Uterus (tissue), 4 donors: ENCODE measurements around the gene ATG4B. TPM values are rescaled to one million over a fixed set of nuclear protein-coding genes. Genes with fewer than 3 reads are reported as not detected.

Experiments used
- DNase-seq, 2 donors: peaks; one replicate each; pipeline ENCODE4 v3.0.0-alpha.2; 2019 to 2020
- H3K27ac ChIP-seq, 2 donors: fragments of 200-600 bp; sonication (generic); 1 replicate in 1 of 2; 2 replicates in 1 of 2; pipeline ENCODE4 v1.5.1; 2016 to 2018
- H3K27me3 ChIP-seq, 2 donors: fragments of 200-600 bp; sonication (generic); one replicate each; pipeline ENCODE4 v1.5.1; 2018 to 2019; ENCODE audit warnings: control low read depth in 1 of 2
- H3K36me3 ChIP-seq, 2 donors: fragments of 200-600 bp; sonication (generic); one replicate each; pipeline ENCODE4 v1.5.1; 2019; ENCODE audit warnings: control low read depth in 1 of 2
- H3K4me1 ChIP-seq, 2 donors: fragments of 200-600 bp; sonication (generic); one replicate each; pipeline ENCODE4 v1.5.1; 2018 to 2019; ENCODE audit warnings: control low read depth in 1 of 2
- H3K4me3 ChIP-seq, 2 donors: fragments of 200-600 bp; sonication (generic); 1 replicate in 1 of 2; 2 replicates in 1 of 2; pipeline ENCODE4 v1.5.1; 2018 to 2019; ENCODE audit warnings: mild to moderate bottlenecking in 1 of 2
- H3K9me3 ChIP-seq, 2 donors: fragments of 200-600 bp; sonication (generic); one replicate each; pipeline ENCODE4 v1.5.1; 2019; ENCODE audit warnings: control low read depth in 1 of 2
- CTCF ChIP-seq, 4 experiments: fragments of 200-600 bp in 2 of 4; fragments of 450-650 bp in 2 of 4; sonication (generic) in 2 of 4; IDR thresholded peaks; one replicate each; pipeline ENCODE4 v1.5.1; 2016 to 2019; ENCODE audit warnings: antibody characterized with exemption in 4 of 4, mild to moderate bottlenecking in 2 of 4, moderate library complexity in 1 of 4
- POLR2A ChIP-seq, 2 donors: fragments of 450-650 bp; IDR thresholded peaks; one replicate each; pipeline ENCODE4 v1.6.1; 2016; ENCODE audit warnings: antibody characterized with exemption in 2 of 2, mild to moderate bottlenecking in 1 of 2, moderate library complexity in 1 of 2
- intact Hi-C: fragments of 100-400 bp; cut with DNase I; formaldehyde crosslinking; loops from one replicate; pipeline ENCODE4 v1.15.1; 2023; ENCODE audit warnings: low total_unique reads
- total RNA-seq, 4 donors: library from RNA; depleted of rRNA in 3 of 4; stranded (reverse); fragments of >200 nt in 3 of 4; gene quantifications; one replicate each; pipeline versions ENCODE4 v1.1.0 to v1.2.4, GENCODE V29; 2014 to 2023
- donor health status: DM: yes; HTN: yes; CAD: no.

Gene ATG4B
- total RNA-seq, 4 donors from 2014 or later: 14.4 to 99.8 (median 56.7) TPM

GRCh38 chr2:241615041-241615440 lies 22.5 kb upstream of the ATG4B start:
- intact Hi-C loops: no loop called here
- Histone ChIP-seq H3K27me3 (no peaks in the 10 kb centered on the region), H3K27ac (no peak overlapping the region), H3K36me3 (no peaks in the 10 kb centered on the region), H3K4me3 (no peak overlapping the region), H3K4me1 (no peaks in the 10 kb centered on the region), H3K9me3 (no peaks in the 10 kb centered on the region)
- no peak for DNase-seq
- no peak for TF ChIP-seq POLR2A (IDR thresholded peaks at IDR 0.05)
- no peak for TF ChIP-seq CTCF (IDR thresholded peaks at IDR 0.05)

GRCh38 chr2:241615522-241616052 lies 21.9 kb upstream of the ATG4B start:
- H3K27ac ChIP-seq: no peak overlapping the region

GRCh38 chr2:241616168-241617125 lies 21.0 kb upstream of the ATG4B start:
- H3K36me3 ChIP-seq: no peaks in the 10 kb centered on the region
- no peak for DNase-seq
- no peaks in the 10 kb centered on the region for H3K27me3 ChIP-seq
- H3K9me3 ChIP-seq: no peaks in the 10 kb centered on the region
- intact Hi-C loops: no loop called here
- TF ChIP-seq CTCF (IDR thresholded peaks at IDR 0.05): no peak
- no peak for TF ChIP-seq POLR2A (IDR thresholded peaks at IDR 0.05)
- no peak overlapping the region for H3K27ac ChIP-seq
- H3K4me3 ChIP-seq: no peak overlapping the region
- no peaks in the 10 kb centered on the region for H3K4me1 ChIP-seq

More at GRCh38 chr2:241615522-241616052, 21.9 kb upstream of the ATG4B start:
- Histone ChIP-seq H3K4me3 (no peak overlapping the region), H3K36me3 (no peaks in the 10 kb centered on the region), H3K27me3 (no peaks in the 10 kb centered on the region), H3K9me3 (no peaks in the 10 kb centered on the region), H3K4me1 (no peaks in the 10 kb centered on the region)
- intact Hi-C loops: no loop called here
- DNase-seq: no peak
- TF ChIP-seq CTCF (IDR thresholded peaks at IDR 0.05): no peak

- no peak for DNase-seq
- H3K36me3 ChIP-seq: no peaks in the 10 kb centered on the region
- no peaks in the 10 kb centered on the region for H3K9me3 ChIP-seq
- no peak overlapping the region for H3K27ac ChIP-seq
- no peaks in the 10 kb centered on the region for H3K27me3 ChIP-seq
- no peaks in the 10 kb centered on the region for H3K4me1 ChIP-seq
- peak overlapping the region in 1 of 2 donors; percentile 19 for H3K4me3 ChIP-seq
- intact Hi-C loops: no loop called here
- TF ChIP-seq POLR2A (IDR thresholded peaks at IDR 0.05) (no peak), CTCF (IDR thresholded peaks at IDR 0.05) (no peak)
Observed at GRCh38 chr2:241617431-241618154, 19.9 kb upstream of the ATG4B start.
